H1 (cell line): ENCODE results near the gene NKAIN2. TPM values are rescaled to one million over a fixed set of nuclear protein-coding genes. Genes with fewer than 3 reads are reported as not detected.

ENCODE experiments used
- CBX5 ChIP-seq: fragments of 300-800, 300-1000 bp; sonication (generic); IDR thresholded peaks from 2 replicates; pipeline ENCODE4 v1.7.1; 2016; ENCODE audit warnings: antibody characterized with exemption, low read length, low read depth
- CHD1 ChIP-seq: IDR thresholded peaks from 2 replicates; pipeline ENCODE4 v1.6.1; 2012; ENCODE audit warnings: low read depth, low read length, improper control_type of control experiment
- NANOG ChIP-seq: IDR thresholded peaks from 2 replicates; pipeline ENCODE4 v1.6.1; 2011; ENCODE audit warnings: low read length, low read depth, mild to moderate bottlenecking, inconsistent platforms; ENCODE audit not compliant: insufficient read depth, poor library complexity, severe bottlenecking
- RXRA ChIP-seq: IDR thresholded peaks from 2 replicates; pipeline ENCODE4 v1.6.1; 2011; ENCODE audit warnings: low read depth, mild to moderate bottlenecking, low read length, moderate library complexity; ENCODE audit not compliant: insufficient read depth
- SAP30 ChIP-seq: fragments of 300-600 bp; sonication (generic); IDR thresholded peaks from 2 replicates; pipeline ENCODE4 v1.7.1; 2012; ENCODE audit warnings: low read length, moderate library complexity, mild to moderate bottlenecking, inconsistent platforms; ENCODE audit not compliant: insufficient read depth, insufficient replicate concordance
- SIX5 ChIP-seq: IDR thresholded peaks from 2 replicates; pipeline ENCODE4 v1.6.1; 2011; ENCODE audit warnings: mild to moderate bottlenecking, low read depth, low read length
- SP1 ChIP-seq: IDR thresholded peaks from 2 replicates; pipeline ENCODE4 v1.6.1; 2011; ENCODE audit warnings: low read depth, low read length
- polyA plus RNA-seq, 7 experiments: library from polyadenylated mRNA; depleted of rRNA in 3 of 7; stranded (reverse) in 5 of 7; unstranded in 2 of 7; fragments of >200 nt in 5 of 7; fragments of 200-250 nt in 2 of 7; gene quantifications; 1 replicate in 5 of 7; 2 replicates in 1 of 7; 4 replicates in 1 of 7; pipeline versions ENCODE4 v1.2.1 to v1.2.3, GENCODE V29; 2011 to 2013; ENCODE audit warnings: missing spikeins in 2 of 7, mixed read lengths in 2 of 7
- total RNA-seq: library from RNA; stranded (reverse); fragmentation: NEBNext Ultra II Directional; extraction: Animal tissue kit (Norgen Biotek cat#: 25700); gene quantifications from 2 replicates; pipeline ENCODE4 v1.2.1, GENCODE V29; 2021
- TF ChIP-seq, protein P1 (sequence below): fragments of 300-600 bp; sonication (generic); IDR thresholded peaks from 2 replicates; pipeline ENCODE4 v1.7.1; 2012; ENCODE audit warnings: low read length, moderate library complexity, mild to moderate bottlenecking, inconsistent platforms; ENCODE audit not compliant: insufficient replicate concordance
- TF ChIP-seq, protein P2 (sequence below): IDR thresholded peaks from 2 replicates; pipeline ENCODE4 v1.6.1; 2012; ENCODE audit warnings: low read length, inconsistent platforms

Gene NKAIN2
- total and polyA plus RNA-seq, 2 of the 8 experiments (the other 6 are each of a cell fraction or from before 2014, with no cell fraction given) = 0.20 to 0.34 TPM

DNA sequence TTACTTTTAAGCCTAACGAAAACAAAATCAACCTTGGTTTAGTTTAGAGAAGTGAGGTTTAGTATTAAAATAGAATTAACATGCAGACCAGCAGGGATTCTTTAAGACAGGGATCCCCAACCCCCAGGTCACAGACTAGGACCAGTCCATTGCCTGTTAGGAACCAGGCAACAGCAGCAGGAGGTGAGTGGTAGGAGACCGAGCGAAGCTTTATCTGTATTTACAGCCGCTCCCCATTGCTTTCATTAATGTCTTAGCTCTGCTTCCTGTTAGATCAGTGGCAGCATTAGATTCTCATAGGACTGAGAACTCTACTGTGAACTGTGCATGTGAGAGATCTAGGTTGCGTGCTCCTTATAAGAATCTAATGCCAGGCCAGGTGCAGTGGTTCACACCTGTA is 225.9 kb downstream of the NKAIN2 start (continued):
- TF ChIP-seq, protein P1, sequence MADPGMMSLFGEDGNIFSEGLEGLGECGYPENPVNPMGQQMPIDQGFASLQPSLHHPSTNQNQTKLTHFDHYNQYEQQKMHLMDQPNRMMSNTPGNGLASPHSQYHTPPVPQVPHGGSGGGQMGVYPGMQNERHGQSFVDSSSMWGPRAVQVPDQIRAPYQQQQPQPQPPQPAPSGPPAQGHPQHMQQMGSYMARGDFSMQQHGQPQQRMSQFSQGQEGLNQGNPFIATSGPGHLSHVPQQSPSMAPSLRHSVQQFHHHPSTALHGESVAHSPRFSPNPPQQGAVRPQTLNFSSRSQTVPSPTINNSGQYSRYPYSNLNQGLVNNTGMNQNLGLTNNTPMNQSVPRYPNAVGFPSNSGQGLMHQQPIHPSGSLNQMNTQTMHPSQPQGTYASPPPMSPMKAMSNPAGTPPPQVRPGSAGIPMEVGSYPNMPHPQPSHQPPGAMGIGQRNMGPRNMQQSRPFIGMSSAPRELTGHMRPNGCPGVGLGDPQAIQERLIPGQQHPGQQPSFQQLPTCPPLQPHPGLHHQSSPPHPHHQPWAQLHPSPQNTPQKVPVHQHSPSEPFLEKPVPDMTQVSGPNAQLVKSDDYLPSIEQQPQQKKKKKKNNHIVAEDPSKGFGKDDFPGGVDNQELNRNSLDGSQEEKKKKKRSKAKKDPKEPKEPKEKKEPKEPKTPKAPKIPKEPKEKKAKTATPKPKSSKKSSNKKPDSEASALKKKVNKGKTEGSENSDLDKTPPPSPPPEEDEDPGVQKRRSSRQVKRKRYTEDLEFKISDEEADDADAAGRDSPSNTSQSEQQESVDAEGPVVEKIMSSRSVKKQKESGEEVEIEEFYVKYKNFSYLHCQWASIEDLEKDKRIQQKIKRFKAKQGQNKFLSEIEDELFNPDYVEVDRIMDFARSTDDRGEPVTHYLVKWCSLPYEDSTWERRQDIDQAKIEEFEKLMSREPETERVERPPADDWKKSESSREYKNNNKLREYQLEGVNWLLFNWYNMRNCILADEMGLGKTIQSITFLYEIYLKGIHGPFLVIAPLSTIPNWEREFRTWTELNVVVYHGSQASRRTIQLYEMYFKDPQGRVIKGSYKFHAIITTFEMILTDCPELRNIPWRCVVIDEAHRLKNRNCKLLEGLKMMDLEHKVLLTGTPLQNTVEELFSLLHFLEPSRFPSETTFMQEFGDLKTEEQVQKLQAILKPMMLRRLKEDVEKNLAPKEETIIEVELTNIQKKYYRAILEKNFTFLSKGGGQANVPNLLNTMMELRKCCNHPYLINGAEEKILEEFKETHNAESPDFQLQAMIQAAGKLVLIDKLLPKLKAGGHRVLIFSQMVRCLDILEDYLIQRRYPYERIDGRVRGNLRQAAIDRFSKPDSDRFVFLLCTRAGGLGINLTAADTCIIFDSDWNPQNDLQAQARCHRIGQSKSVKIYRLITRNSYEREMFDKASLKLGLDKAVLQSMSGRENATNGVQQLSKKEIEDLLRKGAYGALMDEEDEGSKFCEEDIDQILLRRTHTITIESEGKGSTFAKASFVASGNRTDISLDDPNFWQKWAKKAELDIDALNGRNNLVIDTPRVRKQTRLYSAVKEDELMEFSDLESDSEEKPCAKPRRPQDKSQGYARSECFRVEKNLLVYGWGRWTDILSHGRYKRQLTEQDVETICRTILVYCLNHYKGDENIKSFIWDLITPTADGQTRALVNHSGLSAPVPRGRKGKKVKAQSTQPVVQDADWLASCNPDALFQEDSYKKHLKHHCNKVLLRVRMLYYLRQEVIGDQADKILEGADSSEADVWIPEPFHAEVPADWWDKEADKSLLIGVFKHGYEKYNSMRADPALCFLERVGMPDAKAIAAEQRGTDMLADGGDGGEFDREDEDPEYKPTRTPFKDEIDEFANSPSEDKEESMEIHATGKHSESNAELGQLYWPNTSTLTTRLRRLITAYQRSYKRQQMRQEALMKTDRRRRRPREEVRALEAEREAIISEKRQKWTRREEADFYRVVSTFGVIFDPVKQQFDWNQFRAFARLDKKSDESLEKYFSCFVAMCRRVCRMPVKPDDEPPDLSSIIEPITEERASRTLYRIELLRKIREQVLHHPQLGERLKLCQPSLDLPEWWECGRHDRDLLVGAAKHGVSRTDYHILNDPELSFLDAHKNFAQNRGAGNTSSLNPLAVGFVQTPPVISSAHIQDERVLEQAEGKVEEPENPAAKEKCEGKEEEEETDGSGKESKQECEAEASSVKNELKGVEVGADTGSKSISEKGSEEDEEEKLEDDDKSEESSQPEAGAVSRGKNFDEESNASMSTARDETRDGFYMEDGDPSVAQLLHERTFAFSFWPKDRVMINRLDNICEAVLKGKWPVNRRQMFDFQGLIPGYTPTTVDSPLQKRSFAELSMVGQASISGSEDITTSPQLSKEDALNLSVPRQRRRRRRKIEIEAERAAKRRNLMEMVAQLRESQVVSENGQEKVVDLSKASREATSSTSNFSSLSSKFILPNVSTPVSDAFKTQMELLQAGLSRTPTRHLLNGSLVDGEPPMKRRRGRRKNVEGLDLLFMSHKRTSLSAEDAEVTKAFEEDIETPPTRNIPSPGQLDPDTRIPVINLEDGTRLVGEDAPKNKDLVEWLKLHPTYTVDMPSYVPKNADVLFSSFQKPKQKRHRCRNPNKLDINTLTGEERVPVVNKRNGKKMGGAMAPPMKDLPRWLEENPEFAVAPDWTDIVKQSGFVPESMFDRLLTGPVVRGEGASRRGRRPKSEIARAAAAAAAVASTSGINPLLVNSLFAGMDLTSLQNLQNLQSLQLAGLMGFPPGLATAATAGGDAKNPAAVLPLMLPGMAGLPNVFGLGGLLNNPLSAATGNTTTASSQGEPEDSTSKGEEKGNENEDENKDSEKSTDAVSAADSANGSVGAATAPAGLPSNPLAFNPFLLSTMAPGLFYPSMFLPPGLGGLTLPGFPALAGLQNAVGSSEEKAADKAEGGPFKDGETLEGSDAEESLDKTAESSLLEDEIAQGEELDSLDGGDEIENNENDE = no peak
- TF ChIP-seq CHD1 = no peak
- TF ChIP-seq SIX5 = no peak
- TF ChIP-seq NANOG = no peak
- no peak for TF ChIP-seq CBX5
- TF ChIP-seq SAP30 = no peak
- no peak for TF ChIP-seq RXRA
- TF ChIP-seq SP1 = no peak
- TF ChIP-seq, protein P2, sequence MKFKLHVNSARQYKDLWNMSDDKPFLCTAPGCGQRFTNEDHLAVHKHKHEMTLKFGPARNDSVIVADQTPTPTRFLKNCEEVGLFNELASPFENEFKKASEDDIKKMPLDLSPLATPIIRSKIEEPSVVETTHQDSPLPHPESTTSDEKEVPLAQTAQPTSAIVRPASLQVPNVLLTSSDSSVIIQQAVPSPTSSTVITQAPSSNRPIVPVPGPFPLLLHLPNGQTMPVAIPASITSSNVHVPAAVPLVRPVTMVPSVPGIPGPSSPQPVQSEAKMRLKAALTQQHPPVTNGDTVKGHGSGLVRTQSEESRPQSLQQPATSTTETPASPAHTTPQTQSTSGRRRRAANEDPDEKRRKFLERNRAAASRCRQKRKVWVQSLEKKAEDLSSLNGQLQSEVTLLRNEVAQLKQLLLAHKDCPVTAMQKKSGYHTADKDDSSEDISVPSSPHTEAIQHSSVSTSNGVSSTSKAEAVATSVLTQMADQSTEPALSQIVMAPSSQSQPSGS = no peak
